HG03103 (cell line): ENCODE data around the gene C11orf98.
"Not testable (repeated sequence)": the region's sequence is repeated elsewhere in the genome, so short reads cannot be mapped to it uniquely, and the experiment has no call there.

Source experiments
- ATAC-seq: cut with Tn5 transposase; IDR thresholded peaks from one replicate; pipeline ENCODE4 v1.9.1; 2021; ENCODE audit warnings: low read depth; ENCODE audit not compliant: unreplicated experiment

C11orf98 gene

DNA sequence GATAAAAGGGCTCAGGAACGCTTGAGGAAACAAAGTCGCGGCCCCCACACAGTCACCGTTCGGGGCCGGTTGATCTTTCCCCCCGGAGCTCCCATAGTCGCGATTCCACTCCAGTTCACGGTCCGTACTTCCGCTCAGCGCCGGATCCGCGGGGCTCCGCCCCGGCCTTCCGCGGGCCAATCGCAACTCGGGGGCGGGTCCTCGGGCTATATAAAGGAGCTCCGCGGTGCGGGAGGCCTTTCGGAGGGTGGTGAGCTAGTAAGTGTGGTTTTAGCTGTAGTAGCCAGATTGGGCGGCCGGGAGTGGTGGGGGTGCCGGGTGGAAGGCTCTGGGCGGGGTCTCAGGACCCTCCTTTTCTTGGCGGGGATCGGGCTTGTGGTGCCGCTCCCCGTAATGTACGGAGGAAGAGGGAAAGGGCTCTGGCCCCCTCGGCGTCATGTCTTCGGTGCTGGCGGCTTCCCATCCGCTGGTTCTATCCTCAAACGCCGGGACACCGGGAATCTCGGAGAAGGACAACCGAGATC is at the start of gene C11orf98, which contains the start of gene CSKMT:
Gene C11orf98 (minus strand): TSS at position 136 of the 524 bp plus-strand sequence. CDS start 41 bp downstream, at position 95.
Gene CSKMT (plus strand): TSS at position 238 of the 524 bp plus-strand sequence. CDS start 568 bp downstream, outside the sequence.
- ATAC-seq = peak; percentile 67

DNA sequence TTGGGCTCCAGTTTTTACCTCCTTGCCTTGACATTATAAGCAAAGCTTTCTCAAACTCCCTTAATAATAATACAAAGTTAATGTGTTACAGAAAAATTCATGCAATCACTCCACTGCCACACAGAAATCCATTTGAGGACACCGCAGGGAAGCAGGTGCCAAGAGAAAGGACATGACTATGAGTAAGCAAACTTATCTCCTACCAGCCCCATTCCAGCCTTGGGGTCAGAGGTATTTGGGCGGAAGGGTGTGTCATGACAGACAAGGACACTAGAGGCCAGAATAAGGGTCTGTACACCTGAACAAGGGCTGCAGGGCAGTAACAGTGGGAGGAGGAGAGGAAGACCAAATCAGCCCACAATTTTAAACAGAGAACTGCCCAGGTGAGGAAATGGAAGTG is 48.3 kb upstream of the C11orf98 start:
- ATAC-seq = no peak

DNA sequence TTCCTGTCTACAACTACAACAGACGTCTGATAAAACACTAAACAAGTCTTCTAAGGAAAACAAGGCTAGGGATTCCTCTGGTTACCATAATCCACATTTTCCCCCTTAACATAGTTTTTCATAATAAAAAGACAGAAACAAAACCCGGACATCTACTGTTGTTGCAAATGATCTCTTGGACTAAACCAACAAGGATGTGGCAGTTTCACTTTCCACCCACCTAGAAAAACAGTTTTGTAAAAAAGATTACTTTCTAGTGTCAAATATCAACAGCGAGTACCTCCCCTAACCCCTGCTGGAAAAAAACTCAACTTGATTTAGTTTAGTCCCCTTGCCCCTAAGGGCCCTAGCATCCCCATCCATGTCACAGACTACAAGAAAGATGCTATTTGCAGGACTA is 47.9 kb upstream of the C11orf98 start:
- ATAC-seq = no peak

DNA sequence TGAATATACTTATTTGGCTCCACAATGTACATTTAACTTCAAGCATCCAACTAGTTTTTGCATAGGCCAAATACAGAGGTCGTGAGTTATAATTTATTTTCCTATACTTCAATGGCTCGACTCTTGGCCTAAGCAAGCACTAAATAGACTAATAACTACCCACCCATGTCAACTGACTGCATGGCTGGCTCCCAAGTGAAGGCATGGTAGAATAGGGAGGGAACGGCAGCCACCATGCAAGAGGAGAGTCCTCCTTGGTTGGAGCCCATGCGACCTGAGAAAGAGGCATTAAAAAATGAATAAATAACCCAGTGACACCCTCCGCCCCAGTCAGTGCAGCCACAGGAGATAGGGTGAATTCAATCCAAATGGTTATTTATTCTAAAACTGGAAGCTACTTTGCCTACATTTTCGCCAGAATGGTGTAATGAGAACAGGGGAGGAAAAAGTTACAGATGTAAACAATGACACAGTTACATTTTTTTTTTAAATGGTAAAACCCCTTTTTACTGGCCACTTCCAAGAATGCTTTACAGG is 47.3 kb upstream of the C11orf98 start:
- ATAC-seq = no peak

DNA sequence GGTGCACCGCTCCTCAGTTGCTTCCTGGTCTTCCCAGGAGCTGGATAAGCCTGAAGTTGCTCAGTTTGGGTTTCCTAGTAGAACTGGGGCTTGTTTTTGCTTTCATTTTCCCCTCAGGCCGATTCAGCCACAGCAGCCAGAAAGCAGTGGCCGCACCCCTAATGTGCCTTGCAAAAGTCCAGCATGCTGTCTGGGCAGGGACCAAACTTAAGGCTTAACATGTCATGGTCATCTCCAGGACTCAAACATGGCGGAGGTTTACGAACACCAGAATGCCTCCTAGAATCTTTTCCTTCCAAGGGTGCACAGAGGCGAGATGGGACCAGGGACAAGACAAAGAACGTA is 45.0 kb upstream of the C11orf98 start:
- no peak for ATAC-seq

DNA sequence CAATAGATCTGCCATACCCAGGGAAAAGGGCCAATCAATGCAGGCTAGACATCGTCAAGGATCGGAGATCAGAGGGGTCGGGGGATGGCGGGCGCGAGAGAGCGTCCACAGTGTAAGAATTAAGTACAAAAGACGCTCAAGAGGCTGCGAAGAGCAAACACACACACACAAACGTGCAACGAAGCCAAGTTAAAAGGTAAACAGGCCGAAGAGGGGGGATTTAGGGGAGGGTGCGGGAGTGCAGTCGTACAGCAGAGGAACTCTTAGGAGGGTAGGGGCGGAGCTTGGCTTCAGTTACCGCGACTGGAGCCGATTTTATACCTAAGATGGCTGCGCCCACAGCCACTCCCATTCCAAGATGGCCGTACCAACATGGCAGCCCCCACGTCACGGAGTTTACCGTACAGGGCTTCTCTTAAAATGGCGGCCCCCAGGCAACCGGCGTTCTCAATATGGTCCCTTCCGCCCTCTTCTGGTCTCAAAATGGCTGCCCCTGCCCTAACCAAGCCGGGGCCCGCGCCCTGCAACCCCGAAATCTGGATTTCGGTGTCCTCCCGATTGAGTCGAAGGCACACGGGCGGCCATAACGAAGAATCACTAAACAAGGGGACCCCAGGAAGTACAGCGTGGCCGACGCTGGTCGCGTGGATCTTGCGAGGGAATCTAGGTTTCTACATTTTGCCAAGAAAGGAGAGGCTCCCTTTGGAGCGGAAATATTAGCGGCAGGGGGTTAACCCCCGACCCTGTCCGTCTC is 44.4 kb upstream of the C11orf98 start:
- ATAC-seq = peak; percentile 56

DNA sequence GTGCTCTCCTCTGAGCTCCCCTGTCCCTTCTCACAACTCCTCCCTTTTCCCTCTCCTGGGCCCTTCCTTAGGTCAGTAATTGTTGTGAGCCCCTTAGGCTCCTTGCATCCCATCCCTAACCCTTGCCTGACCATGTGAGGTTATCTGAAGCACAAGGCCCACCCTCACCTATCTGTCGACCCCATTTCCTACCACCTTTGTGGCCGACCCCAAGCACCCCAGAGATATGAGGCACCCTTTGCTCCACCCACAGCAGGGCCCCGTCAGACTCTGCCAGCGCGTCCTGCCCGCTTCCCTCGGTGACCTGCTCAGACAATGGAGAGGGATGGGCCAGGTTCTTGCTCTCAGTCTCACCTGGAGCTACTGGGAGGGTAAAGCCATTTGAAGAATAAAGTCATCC is 43.8 kb upstream of the C11orf98 start:
- no peak for ATAC-seq

DNA sequence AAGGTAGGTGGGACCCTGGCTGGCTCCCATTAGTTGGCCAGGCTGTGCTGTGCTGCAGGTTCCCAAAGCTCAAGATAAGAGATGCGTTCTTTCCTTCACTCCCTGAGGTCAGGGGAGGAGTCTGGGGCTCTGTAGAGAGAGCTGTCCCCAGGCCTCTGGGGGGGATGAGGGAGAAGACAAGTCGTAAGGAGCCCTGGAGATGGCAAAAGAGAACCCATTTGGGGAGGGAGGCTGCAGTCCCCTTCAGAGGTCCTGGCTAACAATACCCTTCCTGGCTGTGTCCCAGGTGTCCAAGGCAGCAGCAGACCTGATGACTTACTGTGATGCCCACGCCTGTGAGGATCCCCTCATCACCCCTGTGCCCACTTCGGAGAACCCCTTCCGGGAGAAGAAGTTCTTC is 43.4 kb upstream of the C11orf98 start:
- ATAC-seq = no peak

DNA sequence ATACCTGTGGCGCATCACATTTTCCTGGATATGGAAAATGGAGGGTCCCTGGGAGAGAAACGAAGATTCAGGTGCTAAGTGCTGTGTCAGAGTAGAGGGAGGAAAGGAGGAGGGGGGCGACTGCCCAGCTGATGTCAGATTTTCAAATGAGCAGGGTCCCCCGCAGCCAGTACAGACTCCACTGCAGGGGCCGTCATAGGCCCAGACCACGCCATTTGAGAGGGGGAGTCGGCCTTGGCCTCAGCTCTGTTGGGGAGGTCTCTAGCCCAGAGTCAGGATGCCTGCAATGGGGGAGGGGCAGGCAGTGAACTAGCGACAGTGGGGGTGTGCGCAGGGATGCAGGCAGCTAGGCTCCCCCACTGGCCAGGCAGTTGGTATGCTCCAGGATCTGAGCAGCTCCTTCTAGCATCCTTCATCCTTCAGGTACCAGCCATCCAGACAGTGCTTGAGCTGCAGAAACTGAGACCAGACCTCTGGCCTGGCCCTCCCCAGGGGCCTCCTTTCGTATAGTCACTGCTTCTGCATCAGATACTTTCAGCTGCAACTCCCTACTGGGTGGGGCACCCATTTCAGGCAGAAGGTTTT is 42.4 kb upstream of the C11orf98 start, which contains the start of the genes BSCL2 and GNG3:
Gene BSCL2 (minus strand): TSS at position 148 of the 585 bp plus-strand sequence. CDS start 229 bp downstream, outside the sequence.
Gene GNG3 (plus strand): TSS at position 400 of the 585 bp plus-strand sequence. CDS start 620 bp downstream, outside the sequence.
- no peak for ATAC-seq

DNA sequence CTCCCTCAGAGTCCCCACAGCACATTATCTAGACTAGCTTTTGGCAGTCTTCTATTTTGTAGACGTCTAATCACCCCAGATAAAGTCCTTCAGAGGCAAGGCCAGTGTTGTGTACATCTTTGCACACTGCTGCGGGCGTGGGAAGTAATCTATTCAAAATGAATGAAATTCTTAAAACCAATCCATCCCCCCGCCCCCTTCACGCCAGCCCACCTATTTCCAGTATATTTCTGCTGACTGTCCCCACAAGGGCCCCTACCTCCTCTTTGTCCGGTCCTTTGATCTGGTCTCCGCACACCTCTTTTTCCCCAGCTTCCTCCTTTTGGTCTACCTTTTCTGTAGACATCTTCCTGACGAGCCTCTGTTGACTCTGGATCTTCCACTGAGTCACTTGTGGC is 41.8 kb upstream of the C11orf98 start:
- no peak for ATAC-seq

DNA sequence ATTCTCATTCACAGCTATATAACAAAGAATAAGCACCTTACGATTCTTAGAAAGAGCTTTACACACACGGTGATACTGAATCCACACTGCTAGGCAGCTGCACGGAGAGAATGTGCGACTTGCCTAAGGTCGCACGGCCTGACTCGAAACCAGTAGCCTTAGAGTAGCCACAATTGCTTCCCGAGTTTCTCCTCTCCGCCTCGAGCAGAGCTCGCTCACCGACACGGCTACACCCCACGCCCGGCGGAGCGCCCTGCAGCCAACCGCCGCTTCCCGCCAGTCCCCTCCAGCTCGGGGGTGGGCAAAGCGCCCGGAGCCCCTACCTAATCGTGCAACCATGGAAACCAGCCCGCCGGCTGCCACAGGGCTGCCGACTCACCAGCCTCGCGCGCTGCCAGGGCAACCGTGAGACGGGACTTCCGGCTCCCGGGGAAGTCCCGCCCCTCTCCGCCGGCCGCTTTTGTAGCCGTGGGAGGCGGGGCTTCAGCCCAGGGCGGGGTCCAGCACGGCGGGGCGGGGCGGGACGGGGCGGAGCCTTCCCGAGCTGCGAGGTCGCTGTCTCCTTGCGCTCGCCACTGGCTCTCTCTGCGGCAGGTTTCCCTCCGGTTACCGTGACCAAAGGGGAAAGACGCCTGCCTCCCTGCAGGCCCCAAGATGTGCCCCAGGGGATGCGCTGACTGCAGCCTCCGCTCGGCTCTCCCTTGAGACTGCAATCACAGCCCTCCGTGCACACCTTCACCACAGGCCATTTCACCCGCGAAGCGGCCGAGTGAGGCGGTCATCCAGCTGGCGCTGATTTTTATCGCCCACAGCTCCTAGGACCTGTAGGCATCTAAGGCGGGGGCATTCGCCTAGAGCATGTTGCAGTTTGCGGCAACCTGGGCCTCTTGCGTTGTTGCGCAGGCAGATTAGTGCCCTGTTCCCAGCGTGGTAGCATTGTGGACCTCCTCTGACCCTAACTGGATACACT is 41.2 kb upstream of the C11orf98 start:
- peak; percentile 56 for ATAC-seq

DNA sequence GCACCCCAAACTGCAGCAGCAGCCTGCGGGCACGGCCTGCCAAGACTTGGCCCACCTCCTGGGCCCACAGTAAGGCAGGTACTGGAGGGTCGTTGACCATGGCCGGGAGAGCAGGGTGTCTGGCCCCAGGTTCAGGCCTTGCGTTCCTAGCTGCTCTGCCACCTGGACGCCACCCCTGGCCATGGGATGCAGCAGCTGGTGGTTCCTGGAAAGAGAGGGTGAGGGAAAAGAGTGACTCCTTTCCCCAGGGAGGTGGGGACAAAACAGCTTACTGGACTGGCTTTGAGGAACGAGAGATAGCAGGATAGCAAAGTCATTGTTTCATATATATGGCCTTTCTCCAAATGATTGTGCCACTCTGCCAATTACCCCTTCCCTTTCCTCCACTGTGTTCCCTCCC is 40.4 kb upstream of the C11orf98 start:
- no peak for ATAC-seq

DNA sequence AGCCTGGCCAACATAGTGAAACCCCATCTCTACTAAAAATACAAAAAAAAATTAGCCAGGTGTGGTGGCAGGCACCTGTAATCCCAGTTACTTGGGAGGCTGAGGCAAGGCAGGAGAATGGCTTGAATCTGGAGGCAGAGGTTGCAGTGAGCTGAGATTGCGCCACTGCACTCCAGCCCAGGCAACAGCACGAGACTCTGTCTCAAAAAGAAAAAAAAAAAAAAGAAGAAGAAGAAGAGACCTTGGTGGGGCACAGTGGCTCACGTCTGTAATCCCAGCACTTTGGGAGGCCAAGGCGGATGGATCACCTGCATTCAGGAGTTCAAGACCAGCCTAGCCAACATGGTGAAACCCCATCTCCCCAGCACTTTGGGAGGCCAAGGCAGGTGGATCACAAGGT is 38.9 kb upstream of the C11orf98 start:
- not testable (repeated sequence) for ATAC-seq

DNA sequence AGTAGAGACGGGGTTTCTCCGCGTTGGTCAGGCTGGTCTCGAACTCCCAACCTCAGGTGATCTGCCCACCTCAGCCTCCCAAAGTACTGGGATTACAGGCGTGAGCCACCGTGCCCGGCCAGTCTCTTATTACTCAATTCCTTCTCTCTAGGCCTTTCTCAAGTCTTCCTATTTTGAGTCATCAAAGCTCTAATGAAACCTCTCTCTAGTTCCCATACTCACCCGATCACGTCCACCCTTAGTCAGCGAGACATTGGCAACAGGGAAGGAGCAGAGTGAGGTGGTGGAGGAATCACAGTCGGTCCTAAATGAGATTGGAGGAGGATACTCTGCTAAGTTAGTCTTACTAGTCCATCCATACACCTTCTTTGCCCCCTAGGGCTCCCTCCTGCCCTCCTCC is 37.2 kb upstream of the C11orf98 start:
- ATAC-seq = no peak

DNA sequence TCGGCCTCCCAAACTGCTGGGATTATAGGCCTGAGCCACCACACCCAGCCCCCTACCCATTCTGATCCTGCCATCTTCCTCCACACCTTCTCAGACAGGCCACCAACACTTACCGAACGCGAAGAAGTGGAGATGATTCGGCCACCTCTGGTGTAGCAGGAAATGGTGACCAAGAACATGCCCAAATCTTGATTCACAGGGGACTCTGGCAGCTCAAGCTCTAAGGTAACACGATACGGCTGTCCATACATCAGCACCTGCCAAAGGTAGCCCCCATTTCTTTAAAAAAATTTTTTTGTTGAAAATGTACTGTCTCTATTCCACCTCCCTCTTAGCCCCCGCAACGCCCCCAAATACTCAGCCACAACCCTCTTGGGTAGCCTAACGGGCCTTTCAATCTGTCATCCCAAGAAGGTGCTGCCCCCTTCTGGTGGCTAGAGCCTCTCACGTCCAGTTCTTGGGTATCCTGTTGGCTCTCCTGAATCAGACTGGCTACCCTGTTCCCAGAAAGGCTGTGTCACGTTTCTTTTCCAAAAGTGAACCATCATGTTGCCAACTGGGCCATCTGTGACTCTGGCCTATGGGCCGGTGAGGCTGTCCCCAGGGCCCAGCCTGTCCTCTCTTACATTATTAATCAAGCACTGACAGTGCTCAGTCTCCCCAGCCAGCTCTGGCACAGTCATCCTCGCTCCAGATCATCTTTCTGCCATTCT is 29.6 kb upstream of the C11orf98 start:
- ATAC-seq = no peak

DNA sequence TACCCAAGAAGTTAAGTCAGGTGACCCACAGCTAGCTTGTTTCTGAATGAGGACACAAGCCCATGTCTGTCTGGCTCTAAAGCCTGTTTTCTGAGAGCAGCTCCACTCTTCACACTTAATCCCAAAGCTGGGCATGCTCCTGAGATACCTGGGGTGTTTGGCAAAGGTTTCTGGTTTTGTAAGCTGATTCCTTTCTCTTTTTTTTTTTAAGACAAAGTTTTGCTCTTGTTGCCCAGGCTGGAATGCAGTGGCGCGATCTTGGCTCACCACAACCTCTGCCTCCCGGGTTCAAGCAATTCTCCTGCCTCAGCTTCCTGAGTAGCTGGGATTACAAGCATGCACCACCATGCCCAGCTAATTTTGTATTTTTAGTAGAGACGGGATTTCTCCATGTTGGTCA is 28.6 kb upstream of the C11orf98 start:
- ATAC-seq = not testable (repeated sequence)

DNA sequence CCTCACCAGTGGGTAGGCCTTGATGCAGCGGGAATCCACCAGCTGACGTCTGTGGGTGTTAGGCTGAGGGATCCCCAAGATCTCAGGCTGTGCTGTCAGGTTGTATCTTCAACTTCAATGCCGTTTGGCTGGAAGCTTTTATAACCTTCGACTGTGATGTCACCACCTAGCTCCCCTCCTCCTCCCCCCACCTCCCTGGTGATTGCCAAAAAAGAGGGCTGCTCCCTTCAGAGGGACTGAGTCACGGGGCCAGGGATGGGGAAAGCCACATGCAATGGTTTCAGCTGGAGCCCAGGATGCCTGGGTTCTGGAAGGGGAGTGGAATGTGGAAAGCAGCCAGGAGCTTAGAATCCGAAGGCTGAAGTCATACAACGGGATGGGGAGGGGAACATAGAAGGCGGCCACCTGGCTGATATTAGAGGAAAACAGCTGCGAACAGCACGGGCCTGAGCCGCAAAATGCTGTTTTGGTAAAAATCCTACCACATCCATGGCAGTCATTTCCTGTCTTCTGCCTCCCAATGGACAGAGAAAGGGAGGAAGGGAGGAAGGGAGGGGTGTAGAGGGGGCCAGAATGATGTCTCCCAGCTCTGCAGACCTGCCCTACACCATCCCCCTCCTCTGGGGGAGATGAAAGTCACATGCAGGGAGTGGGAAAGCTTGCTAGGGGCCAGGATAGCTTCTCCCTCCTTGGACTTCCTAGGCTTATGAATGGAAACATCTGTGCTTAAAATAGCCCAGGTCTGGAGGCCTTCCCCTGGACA is 24.6 kb upstream of the C11orf98 start, which contains the start of gene LRRN4CL:
Gene LRRN4CL (minus strand): TSS at position 110 of the 763 bp plus-strand sequence. CDS start 1,022 bp downstream, outside the sequence.
- ATAC-seq = no peak

DNA sequence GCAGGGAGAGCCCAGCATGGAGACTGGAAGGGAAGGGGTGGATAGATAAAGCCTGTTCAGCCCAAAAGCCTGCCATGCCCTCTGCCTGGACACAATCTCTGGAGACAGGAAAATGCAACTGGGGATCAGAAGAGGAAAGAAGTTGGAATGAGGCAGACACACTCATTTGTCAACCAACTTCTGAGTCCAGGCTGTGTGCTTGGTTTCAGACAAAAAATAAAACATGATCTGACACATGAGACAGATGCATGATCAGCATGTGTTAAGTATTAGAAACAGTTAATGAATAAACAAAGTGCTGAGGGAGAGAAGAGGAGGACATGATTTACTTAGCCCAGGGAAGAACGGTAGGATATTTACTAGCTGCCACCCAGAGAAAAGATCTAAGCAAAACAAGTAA is 23.5 kb upstream of the C11orf98 start:
- ATAC-seq = no peak
